Activated T-helper 17 cell treated with anti-CD3 and anti-CD28 coated beads, Interleukin-2, amount 50 U/mL, for 72 hours (primary cell): ENCODE data around the gene FGF12. TPM values are rescaled to one million over a fixed set of nuclear protein-coding genes. Genes with fewer than 3 reads are reported as not detected.

ENCODE experiments used
- ATAC-seq: fragments of 150-1000 bp; cut with Tn5 transposase; replicated peaks from 2 replicates; pipeline ENCODE4 v1.10.0; 2021; ENCODE audit warnings: mild to moderate bottlenecking, moderate library complexity
- H3K27ac Mint-ChIP-seq: one replicate; pipeline ENCODE4 v1.8.0; 2022; ENCODE audit warnings: mixed read lengths
- H3K27me3 Mint-ChIP-seq: one replicate; pipeline ENCODE4 v1.8.0; 2022; ENCODE audit warnings: mixed read lengths
- H3K36me3 Mint-ChIP-seq: one replicate; pipeline ENCODE4 v1.8.0; 2022; ENCODE audit warnings: low read depth, mild to moderate bottlenecking, mixed read lengths
- H3K4me1 Mint-ChIP-seq: one replicate; pipeline ENCODE4 v1.8.0; 2022; ENCODE audit warnings: mixed read lengths
- H3K4me3 Mint-ChIP-seq: one replicate; pipeline ENCODE4 v1.8.0; 2022; ENCODE audit warnings: mild to moderate bottlenecking, mixed read lengths
- H3K9me3 Mint-ChIP-seq: one replicate; pipeline ENCODE4 v1.8.0; 2022; ENCODE audit warnings: mixed read lengths
- total RNA-seq, 2 donors: library from RNA; stranded (reverse); gene quantifications; one replicate each; pipeline ENCODE4 v1.2.3, GENCODE V29; 2022

FGF12 gene
- total RNA-seq, 2 donors from 2014 or later: 0.37 TPM; not detected in 1

DNA sequence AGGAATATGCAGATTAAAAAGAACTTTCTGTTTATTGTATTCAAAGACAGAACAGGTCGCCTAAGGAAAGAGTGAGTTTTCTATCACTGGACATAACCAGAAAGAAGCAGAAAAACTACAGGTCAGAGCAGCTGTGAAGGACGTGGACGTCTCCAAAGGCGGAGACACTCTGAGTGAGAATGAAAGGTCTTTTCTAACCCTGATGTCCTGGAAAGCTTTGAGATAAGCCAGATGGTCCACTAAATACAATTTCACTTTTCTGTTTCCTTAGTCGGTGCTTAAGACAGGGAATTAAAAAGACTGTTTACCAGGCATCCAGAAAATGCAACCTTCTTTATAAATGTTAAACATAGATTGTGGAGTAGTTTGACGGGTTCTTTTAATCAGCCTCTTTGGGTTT lies 360.4 kb downstream of the FGF12 start:
- no peak for ATAC-seq
- H3K27me3 Mint-ChIP-seq: peaks cover 4% of the 10 kb centered on the region
- no peaks in the 10 kb centered on the region for H3K4me1 Mint-ChIP-seq
- no peak overlapping the region for H3K4me3 Mint-ChIP-seq
- H3K27ac Mint-ChIP-seq: no peak overlapping the region
- no peaks in the 10 kb centered on the region for H3K9me3 Mint-ChIP-seq
- no peaks in the 10 kb centered on the region for H3K36me3 Mint-ChIP-seq

DNA sequence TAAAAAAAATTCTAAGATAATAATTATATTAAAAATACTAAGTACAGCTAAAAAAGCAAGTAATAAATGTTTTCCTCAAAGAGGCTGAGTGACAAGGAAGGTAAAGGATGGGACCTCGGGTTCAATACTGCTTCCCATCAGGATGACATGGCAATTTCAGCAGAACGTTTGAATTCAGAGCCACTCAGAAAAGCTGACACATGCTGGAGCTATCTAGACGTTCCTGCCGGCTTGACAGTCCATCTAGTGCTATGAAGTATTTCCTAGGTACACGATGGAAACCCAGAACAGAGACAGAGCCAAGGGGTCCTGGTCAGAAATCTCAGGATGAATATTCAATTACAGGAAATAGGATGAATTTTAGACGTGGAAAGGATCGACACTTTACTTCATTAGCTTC lies 361.8 kb downstream of the FGF12 start:
- no peak overlapping the region for H3K27ac Mint-ChIP-seq
- H3K4me1 Mint-ChIP-seq: no peaks in the 10 kb centered on the region
- H3K9me3 Mint-ChIP-seq: no peaks in the 10 kb centered on the region
- no peak overlapping the region for H3K4me3 Mint-ChIP-seq
- no peak for ATAC-seq
- peaks cover 4% of the 10 kb centered on the region for H3K27me3 Mint-ChIP-seq
- H3K36me3 Mint-ChIP-seq: no peaks in the 10 kb centered on the region

DNA sequence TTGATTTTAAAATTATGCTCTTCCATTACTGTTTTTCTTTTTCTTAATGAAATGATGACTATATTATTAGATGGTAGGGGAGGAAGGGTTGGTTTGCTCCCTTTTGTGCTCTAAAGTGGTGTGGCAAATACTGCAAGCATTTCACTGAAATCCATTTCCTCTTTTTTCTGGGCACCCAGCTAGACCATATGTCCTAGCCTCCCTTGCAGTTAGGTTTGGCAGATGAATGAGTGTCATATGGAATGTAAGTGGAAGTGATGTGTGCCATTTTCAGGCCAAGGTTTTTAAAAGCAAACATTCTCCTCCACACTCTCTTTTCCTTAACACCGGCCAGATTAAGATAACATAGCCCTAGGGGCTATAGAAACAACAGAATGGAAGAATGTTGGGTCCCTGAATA lies 363.0 kb downstream of the FGF12 start:
- no peaks in the 10 kb centered on the region for H3K36me3 Mint-ChIP-seq
- H3K4me3 Mint-ChIP-seq: no peak overlapping the region
- ATAC-seq: no peak
- H3K27ac Mint-ChIP-seq: no peak overlapping the region
- H3K9me3 Mint-ChIP-seq: no peaks in the 10 kb centered on the region
- no peaks in the 10 kb centered on the region for H3K4me1 Mint-ChIP-seq
- H3K27me3 Mint-ChIP-seq: peaks cover 4% of the 10 kb centered on the region

DNA sequence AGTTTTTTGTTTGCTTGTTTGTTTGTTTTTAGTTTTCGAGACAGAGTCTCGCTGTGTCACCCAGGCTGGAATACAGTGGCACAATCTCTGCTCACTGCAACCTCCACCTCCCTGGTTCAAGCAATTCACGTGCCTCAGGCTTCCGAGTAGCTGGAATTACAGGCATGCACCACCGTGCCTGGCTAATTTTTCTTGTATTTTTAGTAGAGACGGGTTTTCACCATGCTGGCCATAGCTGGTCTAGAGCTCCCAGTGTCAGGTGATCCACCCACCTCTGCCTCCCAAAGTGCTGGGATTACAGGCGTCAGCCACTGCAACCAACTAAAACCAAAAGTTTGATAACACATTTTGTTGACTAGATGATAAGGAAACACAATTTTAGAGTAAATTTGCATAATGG lies 372.7 kb downstream of the FGF12 start:
- ATAC-seq: no peak
- Mint-ChIP-seq H3K27ac (no peak overlapping the region), H3K9me3 (no peaks in the 10 kb centered on the region), H3K4me1 (no peaks in the 10 kb centered on the region), H3K27me3 (no peaks in the 10 kb centered on the region), H3K36me3 (no peaks in the 10 kb centered on the region), H3K4me3 (no peak overlapping the region)

DNA sequence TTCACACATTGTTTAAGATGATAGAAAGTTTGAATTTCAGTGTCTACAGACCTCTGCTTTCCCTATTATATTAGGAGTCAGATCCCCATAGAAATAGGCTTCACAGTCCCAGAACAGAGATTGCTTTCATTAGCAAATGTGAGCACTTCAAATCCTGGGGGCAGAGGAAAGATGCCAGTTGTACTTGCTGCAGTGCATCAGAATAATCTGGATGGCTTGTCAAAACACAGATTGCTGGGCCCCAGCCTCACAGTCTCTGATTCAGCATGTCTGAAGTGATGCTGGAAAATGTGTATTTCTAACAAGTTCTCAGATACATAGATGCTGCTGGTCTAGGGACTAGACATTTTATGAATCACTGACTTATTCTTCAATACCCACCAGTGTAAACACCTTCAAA lies 375.2 kb downstream of the FGF12 start:
- Mint-ChIP-seq H3K27ac (no peak overlapping the region), H3K4me1 (no peaks in the 10 kb centered on the region), H3K36me3 (no peaks in the 10 kb centered on the region), H3K27me3 (no peaks in the 10 kb centered on the region), H3K4me3 (no peak overlapping the region), H3K9me3 (no peaks in the 10 kb centered on the region)
- no peak for ATAC-seq

DNA sequence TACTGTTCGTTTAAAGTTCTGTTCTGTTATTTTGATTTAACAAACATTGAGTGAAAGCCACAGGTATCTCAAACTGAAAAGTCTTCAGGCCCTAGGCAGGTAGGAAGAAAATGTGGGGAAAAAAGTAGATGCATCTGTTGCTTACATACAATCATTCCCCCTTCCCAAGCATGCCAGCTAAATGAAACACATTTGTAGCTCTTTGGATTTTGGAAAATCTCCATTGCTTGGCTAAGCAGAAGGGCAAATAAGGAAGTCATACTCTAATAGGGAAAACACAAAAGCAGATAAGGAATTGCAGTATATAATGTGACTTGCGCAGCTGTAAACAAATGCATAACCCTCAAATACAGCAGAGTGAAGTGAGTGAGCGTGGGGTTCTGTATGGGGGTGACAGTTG lies 375.9 kb downstream of the FGF12 start:
- no peaks in the 10 kb centered on the region for H3K9me3 Mint-ChIP-seq
- H3K4me3 Mint-ChIP-seq: no peak overlapping the region
- no peaks in the 10 kb centered on the region for H3K4me1 Mint-ChIP-seq
- H3K27me3 Mint-ChIP-seq: no peaks in the 10 kb centered on the region
- no peak overlapping the region for H3K27ac Mint-ChIP-seq
- ATAC-seq: no peak
- no peaks in the 10 kb centered on the region for H3K36me3 Mint-ChIP-seq

DNA sequence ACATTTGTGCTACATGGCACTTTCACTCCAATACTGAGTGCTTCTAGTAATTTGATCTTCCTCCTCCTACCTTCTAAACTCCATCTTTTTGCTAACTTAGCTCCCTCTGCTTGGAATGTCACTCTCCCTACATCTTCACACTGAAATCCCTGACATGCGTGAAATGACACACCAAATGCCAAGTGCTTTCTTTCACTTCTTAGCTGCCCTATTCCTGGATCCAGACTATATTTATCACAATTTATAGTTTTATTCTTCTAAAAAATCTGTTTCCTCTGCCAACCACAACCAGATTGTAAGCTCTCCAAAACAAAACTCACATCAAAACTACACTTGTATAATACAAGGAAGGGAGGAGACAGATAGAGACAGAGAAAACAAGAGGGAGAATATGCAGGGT lies 387.3 kb downstream of the FGF12 start:
- peaks cover 3% of the 10 kb centered on the region for H3K9me3 Mint-ChIP-seq
- H3K36me3 Mint-ChIP-seq: no peaks in the 10 kb centered on the region
- H3K4me3 Mint-ChIP-seq: no peak overlapping the region
- no peaks in the 10 kb centered on the region for H3K4me1 Mint-ChIP-seq
- peaks cover 4% of the 10 kb centered on the region for H3K27me3 Mint-ChIP-seq
- no peak overlapping the region for H3K27ac Mint-ChIP-seq
- ATAC-seq: no peak

DNA sequence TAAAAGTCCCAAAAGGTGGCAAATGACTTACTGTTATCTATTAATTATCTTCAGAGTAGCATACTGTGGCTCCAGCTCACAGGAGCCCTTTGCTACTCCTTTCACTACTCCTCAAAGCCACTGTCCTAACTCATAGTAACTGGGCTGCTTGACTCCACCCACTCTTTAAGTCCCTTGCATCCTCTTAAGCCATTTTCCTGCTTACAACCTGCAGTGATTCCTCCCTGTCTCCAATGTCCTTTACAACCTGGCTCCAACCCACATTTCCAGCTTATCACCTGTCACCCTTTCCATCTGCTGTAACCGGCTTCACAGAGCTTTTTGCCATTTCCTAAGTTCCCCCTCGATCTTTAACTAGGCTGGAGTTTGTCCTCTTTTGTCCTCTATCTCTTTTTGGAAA lies 388.1 kb downstream of the FGF12 start:
- no peak for ATAC-seq
- no peak overlapping the region for H3K27ac Mint-ChIP-seq
- H3K4me1 Mint-ChIP-seq: no peaks in the 10 kb centered on the region
- no peak overlapping the region for H3K4me3 Mint-ChIP-seq
- no peaks in the 10 kb centered on the region for H3K36me3 Mint-ChIP-seq
- peaks cover 4% of the 10 kb centered on the region for H3K27me3 Mint-ChIP-seq
- H3K9me3 Mint-ChIP-seq: peaks cover 4% of the 10 kb centered on the region

DNA sequence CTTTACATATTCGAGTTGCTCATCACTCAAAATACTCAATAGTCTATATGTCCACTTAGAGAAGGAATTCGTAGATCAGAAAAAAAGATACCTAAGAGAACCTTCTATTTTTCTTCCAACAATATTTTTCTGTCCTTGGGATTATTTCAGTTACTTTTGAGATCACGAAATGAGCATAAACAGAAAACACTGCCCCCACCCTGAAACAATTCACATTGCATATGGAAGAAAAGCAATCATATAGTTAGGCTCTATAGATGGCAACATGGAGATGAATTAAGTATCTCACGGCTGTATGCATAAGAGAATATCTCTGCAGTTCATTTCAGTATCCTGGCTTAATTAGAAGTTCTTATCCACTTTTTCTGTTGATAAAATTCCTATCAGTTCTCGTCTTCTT lies 391.1 kb downstream of the FGF12 start:
- no peak overlapping the region for H3K27ac Mint-ChIP-seq
- H3K27me3 Mint-ChIP-seq: no peaks in the 10 kb centered on the region
- H3K4me3 Mint-ChIP-seq: no peak overlapping the region
- H3K4me1 Mint-ChIP-seq: no peaks in the 10 kb centered on the region
- peaks cover 4% of the 10 kb centered on the region for H3K9me3 Mint-ChIP-seq
- ATAC-seq: no peak
- H3K36me3 Mint-ChIP-seq: no peaks in the 10 kb centered on the region

DNA sequence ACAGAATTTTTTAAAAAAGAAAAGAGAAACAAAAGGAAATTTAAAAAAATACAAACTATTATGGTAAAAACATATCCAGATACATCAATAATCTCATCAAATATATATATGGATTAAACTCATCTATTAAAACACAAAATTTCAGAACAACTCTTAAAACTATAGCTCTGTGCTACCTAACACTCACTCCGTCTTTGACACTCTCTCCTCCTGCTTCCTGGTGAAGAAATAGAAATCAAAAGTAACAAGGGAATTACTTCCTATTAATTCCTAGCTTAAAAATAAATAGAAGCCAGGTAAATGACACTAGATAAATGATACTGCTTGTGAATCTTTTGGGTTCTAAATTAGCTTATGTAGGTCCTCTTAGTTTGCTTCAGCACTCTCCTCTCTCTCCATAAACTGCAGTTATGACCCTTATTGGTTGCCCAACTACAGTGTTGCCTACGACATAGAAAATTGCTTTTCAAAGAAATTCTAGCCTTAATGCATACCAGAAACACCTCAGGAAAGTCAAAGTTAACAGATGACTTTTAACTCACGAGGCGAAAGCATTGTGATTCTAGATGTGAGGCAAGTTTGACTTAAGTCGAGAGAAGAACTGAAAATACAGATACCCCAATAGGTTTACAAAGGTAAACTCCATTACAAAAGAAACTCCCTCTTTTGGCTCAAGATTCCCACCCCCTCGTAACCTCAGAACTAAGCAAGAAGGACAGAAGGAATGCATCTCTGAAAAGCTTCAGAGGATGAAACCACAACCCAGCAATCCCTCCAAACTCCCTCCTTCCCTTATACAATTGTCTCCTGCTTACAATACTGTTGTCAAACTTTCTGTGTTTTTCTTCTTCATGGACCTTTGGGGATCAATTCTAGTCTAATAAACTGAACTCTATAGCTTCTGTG lies 394.7 kb downstream of the FGF12 start:
- Mint-ChIP-seq H3K27ac (no peak overlapping the region), H3K4me3 (no peak overlapping the region), H3K4me1 (no peaks in the 10 kb centered on the region), H3K36me3 (no peaks in the 10 kb centered on the region), H3K27me3 (no peaks in the 10 kb centered on the region), H3K9me3 (peaks cover 4% of the 10 kb centered on the region)
- no peak for ATAC-seq

DNA sequence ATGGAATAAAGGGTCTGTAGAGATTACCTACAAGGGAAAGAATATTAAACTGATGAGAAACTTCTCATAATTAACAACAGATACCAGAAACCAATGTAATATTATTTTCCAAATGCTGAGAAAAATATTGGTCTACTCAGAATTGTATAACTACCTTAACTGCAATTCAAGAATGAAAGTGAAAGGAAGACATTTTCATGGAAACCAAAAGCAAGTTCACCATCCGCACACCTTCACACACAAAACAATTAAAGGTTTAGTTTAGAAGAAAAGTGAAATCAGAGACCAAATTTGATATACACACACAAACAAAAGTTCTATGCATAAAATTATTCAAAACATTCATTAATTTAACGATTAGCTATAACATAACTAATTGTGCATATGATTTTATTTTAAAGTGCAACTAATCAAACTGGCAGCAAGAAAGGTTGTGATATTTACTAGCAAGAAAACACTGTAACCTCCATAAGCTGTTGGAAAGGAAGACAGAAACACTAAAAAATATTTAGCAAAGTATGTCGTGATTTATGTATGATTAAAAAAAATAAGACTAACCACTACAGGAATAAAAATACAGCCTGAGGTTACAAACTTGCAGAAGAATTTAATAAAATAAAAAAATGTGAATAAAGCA lies 395.5 kb downstream of the FGF12 start:
- Mint-ChIP-seq H3K27me3 (no peaks in the 10 kb centered on the region), H3K9me3 (peaks cover 4% of the 10 kb centered on the region), H3K27ac (no peak overlapping the region), H3K36me3 (no peaks in the 10 kb centered on the region), H3K4me3 (peak overlapping the region; percentile 40), H3K4me1 (no peaks in the 10 kb centered on the region)
- ATAC-seq: no peak

DNA sequence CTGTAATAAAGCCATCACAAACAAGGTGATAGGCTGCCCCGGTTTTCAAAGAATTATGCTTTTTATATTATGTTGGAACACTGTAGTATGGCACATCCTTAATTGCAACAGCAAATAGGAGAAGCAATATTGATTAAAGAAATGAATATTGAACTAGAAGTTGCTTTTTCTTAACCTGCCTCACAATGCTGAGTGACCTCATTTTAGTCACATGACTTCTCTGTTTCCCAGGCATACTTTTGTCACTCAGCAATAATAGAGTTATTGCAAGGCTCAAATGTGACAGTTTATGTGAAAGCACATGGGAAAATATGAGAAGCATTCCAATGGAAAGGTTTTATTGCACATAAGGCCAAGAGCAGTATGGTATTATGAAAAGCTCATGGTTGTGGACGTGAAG lies 400.7 kb downstream of the FGF12 start:
- no peak overlapping the region for H3K4me3 Mint-ChIP-seq
- no peak overlapping the region for H3K27ac Mint-ChIP-seq
- H3K36me3 Mint-ChIP-seq: no peaks in the 10 kb centered on the region
- H3K4me1 Mint-ChIP-seq: no peaks in the 10 kb centered on the region
- H3K9me3 Mint-ChIP-seq: peaks cover 8% of the 10 kb centered on the region
- ATAC-seq: no peak
- no peaks in the 10 kb centered on the region for H3K27me3 Mint-ChIP-seq

DNA sequence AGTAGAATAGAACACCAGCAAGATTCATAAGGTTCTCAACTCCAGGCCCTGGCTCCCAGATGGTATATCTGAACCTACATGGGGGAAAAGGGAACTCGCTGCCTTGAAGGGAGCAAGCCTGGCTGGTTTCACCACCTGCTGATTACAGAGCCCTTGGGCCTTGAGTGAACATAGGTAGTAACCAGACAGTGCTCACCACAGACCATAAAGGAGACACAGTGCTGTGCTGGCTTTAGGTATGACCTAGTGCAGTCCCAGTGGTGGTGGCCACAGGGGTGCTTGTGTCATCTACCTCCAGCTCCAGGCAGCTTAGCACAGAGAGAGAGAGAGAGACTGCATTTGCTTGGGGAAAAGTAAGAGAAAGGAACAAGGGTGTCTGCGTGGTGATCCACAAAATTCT lies 409.8 kb downstream of the FGF12 start:
- H3K9me3 Mint-ChIP-seq: peaks cover 5% of the 10 kb centered on the region
- ATAC-seq: no peak
- H3K27me3 Mint-ChIP-seq: no peaks in the 10 kb centered on the region
- H3K4me3 Mint-ChIP-seq: no peak overlapping the region
- no peaks in the 10 kb centered on the region for H3K4me1 Mint-ChIP-seq
- H3K27ac Mint-ChIP-seq: no peak overlapping the region
- no peaks in the 10 kb centered on the region for H3K36me3 Mint-ChIP-seq

DNA sequence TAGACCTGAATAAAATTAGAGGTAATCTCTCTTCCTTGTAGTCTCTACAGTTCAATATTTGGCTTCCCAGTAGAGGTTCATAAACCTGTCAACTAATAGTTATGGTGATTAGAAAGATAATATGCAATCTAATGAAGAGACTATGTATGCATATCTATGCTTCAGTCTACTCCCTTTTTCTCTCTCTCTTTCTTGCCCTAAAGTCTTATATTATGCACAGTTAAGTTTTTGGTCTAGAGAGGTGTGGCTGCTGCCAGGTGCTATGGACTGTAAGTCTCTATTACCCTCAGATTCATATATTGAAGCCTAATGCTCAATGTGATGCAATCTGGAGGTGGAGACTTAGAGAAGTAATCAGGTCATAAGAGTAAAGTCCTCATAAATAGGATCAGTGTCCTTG lies 413.7 kb downstream of the FGF12 start:
- Mint-ChIP-seq H3K9me3 (peaks cover 3% of the 10 kb centered on the region), H3K4me1 (no peaks in the 10 kb centered on the region)
- ATAC-seq: no peak

DNA sequence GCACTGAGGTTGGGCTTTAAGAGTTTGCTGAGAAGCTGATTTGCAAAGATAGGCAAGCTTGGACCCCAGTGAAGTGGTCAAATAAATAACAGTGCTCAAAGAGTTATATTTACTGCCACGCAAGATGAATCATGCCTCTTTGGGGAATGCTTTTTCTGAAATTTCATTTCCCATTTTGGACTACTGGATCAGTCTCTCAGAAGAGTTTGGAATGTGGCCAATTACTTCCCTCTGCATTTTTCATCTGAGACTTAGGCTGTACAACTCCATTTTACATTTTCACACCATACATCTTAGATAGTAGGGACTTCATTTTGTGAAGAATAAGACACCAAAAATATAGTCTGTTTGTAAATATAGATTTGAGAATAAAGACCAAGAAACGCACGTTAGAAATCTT lies 419.7 kb downstream of the FGF12 start:
- ATAC-seq: no peak
- no peak overlapping the region for H3K4me3 Mint-ChIP-seq
- H3K27ac Mint-ChIP-seq: no peak overlapping the region
- no peaks in the 10 kb centered on the region for H3K4me1 Mint-ChIP-seq
- H3K27me3 Mint-ChIP-seq: no peaks in the 10 kb centered on the region
- H3K9me3 Mint-ChIP-seq: no peaks in the 10 kb centered on the region
- no peaks in the 10 kb centered on the region for H3K36me3 Mint-ChIP-seq

More for the DNA sequence above, 413.7 kb downstream of the FGF12 start:
- no peaks in the 10 kb centered on the region for H3K27me3 Mint-ChIP-seq
- H3K4me3 Mint-ChIP-seq: no peak overlapping the region
- H3K36me3 Mint-ChIP-seq: no peaks in the 10 kb centered on the region
- no peak overlapping the region for H3K27ac Mint-ChIP-seq
